Stimulated activated CD8-positive, alpha-beta memory T cell treated with anti-CD3 and anti-CD28 coated beads, Interleukin-7, amount 100 ng/mL, for 24 hours (primary cell): ENCODE data around the gene COL6A3.

Source experiments
- DNase-seq: peaks from one replicate; pipeline ENCODE4 v3.0.0-alpha.2; 2020; ENCODE audit warnings: low read depth

COL6A3 gene

GRCh38 chr2:237441605-237442274 lies 27.8 kb upstream of the COL6A3 start:
- no peak for DNase-seq

GRCh38 chr2:237440819-237441281 lies 26.9 kb upstream of the COL6A3 start:
- DNase-seq, result no peak

DNA sequence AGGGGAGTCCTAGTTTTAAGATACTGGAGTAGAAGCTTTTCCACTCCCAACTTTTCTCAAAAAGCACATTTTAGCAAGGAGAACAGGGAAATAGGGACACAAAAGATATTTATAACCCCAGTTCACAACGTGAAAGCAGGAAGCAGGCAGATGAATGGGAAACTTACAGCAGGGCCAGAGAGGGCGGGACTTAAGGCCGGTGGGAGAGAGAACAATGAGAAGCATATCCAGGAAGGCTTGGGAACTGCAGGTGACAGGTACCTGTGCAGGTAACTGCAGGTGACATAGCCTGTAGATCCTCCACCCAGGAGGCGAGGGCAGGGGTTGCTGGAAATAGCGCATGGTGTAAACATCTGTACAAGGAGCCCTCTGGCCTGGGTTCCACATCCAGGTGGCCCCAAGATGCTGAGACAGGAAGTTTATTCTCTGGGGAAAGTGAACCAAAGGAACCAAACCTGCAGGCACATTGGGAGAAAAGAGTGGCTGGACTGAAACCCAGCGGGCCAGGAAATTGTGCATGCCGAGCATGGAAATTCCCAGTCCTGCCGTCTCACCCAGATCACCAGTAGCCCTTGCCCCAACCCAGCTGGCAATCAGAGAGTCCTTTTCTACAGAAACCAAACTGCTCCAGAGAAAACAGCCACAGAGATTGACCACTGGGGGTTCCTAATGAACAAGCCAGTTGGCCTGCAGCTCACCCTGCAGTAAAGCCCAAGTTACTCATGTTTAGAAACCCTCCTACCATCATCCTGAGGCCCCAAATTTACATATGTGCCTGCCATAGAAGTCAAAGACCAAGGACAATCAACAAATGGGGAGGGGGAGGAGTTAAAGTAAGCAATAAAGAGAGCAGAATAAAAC lies 24.3 kb upstream of the COL6A3 start:
- no peak for DNase-seq

- DNase-seq, result no peak
These were observed 23.6 kb upstream of the COL6A3 start for GRCh38 chr2:237437566-237437965.

- DNase-seq, result no peak
These were observed 22.1 kb upstream of the COL6A3 start for GRCh38 chr2:237435844-237436587.

- DNase-seq, result peak; percentile 58
These were observed 20.9 kb upstream of the COL6A3 start for GRCh38 chr2:237434866-237435311.

DNA sequence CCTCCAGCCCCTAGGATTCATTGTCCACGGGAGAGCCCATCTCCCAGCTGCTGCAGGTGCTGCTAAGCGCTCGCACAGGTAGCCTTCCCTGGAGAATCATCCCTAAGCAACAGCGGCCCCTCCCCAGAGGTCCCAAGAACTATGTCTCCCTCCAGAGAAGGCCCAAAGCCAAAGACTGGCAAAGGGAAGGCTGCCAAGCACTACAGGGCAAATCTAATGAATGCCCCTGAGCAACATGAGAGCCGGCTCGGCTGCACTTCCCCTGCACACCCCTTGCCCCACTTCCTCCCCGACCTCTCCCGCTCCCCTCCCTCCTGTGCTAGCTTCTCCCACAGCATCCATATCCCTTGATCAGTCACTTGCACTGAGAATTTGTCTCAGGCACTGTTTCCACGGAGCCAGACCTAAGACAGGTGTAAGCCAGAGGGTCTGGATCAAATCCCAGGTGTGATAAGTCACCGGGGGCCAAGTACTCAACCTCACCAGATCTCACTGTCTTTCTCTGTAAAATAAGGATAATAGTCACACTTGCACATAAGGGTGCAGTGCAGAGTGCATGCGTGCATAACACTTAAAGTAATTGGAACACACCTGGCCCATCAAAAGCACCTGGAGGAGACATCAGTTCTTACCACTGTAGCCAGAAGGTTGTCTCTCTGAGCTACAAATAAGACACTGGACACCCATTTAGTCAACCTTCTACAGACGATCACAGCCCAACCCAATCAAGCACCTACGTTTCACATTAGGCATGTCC lies 20.1 kb upstream of the COL6A3 start:
- DNase-seq, result no peak

GRCh38 chr2:237432484-237433092 lies 18.6 kb upstream of the COL6A3 start:
- DNase-seq, result peak; percentile 71

- no peak for DNase-seq
These were observed 17.9 kb upstream of the COL6A3 start for GRCh38 chr2:237431837-237432236.

- DNase-seq, result no peak
These were observed 17.4 kb upstream of the COL6A3 start for GRCh38 chr2:237431372-237431771.

DNA sequence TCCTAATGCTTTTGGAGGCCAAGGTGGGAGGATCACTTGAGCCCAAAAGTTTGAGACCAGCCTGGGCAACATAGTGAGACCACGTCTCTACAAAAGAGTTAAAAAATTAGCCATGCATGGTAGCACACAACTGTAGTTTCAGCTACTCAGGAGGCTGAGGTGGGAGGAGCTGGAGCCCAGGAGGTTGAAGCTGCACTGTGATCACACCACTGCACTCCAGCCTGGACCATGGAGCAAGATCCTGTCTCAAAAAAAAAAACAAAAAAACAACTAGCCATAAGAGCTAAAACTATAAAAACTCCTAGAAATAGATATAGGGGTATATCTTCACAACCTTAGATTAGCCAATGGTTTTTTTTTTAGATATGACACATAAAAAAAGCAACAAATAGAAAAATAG lies 16.9 kb upstream of the COL6A3 start:
- DNase-seq, result no peak

- DNase-seq, result no peak
These were observed 15.8 kb upstream of the COL6A3 start for GRCh38 chr2:237429753-237430152.

DNA sequence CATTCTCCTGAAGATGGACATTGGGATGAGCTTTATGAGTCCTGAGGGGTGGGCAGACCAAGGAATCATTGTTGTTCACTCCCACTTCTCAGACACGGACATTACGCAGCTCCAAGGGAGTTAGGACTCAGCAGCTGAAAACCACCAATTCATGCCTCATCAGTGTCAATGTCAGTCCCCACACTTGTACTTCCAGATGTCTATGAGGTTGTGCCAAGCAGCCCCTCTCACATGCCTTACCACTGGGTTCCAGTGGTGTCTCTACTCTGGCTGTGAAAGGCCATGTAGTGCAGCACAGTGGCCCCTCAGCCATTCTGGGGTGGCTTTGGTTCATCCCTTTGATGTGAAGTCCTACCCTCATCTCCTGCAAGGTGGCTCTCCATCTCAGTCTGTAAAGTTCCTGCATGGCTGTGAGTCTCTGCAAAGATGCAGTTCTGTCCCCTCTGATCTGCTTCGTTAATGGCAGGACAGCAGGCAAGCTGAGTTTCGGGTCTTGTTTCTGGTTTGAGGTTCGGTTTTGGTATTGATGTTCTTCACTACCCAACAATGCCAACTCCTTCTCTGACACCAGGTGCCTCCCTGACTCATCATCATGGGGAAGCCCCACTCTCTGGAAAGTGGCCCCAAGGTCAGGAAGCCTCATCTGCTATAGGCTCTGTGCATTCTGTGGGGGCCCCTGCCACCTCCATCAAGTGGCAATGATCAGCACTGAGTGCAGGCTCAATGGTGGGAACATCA lies 14.0 kb upstream of the COL6A3 start:
- DNase-seq, result peak; percentile 58

GRCh38 chr2:237426517-237426916 lies 12.6 kb upstream of the COL6A3 start:
- no peak for DNase-seq

DNA sequence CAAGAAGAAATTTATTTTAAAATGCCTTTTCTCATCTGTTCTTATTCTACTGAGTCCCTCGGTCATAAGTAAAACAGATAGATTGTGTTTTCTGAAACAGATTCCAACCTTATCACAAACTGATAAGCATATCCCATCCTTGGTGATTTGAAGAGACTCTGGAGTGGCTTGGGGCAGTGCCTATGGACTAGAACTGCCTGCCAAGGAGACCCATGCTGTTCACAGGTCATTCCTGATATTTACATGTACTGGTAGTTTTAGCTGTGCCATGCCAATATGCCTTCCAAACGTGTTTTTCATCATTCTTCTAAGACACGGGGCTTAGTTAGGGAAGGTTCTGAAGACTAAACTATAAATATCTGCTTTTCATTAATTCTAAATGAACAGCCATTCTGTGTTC lies 11.4 kb upstream of the COL6A3 start:
- DNase-seq, result no peak

GRCh38 chr2:237424544-237424943 lies 10.6 kb upstream of the COL6A3 start:
- no peak for DNase-seq

DNA sequence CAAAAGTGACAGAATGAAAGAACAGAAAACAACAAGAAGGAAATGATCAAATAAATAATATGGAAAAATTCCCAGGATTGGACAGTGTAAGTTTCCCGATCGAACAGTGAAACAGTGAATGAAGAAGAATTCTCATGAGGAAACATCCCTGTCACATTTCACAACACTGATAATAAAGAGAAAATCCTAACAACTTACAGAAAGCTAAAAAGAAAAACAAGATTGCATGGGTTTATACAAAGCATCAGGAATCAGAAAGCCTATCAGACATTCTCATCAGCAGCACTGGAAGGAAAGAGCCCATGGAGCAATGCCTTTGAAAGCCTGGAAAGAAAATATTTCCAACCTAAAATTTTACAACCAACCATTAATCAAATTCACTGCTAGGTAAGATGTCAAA lies 9.9 kb upstream of the COL6A3 start:
- DNase-seq, result no peak

GRCh38 chr2:237422309-237422708 lies 8.3 kb upstream of the COL6A3 start:
- DNase-seq, result no peak

DNA sequence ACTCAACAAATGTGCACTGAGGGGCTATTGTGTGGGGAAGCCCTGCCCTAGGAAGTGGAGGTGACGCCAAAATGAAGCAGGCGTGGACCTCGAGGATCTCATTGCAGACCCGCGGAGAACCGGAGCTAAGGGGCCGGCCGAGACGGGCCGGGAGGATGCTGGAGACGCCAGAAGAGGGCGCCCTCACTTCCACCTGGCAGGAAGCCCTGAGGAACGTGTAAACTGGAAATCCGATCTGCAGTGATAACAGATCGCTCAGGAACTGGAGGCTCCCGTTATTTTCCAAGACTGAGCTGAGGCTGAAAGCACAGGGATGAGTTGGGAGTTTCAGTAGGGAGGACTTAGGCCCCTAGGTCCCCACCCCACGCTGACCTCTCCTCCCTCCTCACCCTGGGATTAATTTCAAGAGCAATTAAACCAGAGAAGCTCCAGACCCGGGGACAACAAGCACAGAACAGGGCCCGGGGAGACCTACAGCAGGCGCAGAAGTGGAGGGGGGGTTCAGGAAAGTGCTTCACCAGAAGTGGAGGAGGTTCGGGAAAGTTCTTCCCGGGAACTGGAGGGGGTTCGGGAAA lies 7.7 kb upstream of the COL6A3 start:
- peak; percentile 65 for DNase-seq

DNA sequence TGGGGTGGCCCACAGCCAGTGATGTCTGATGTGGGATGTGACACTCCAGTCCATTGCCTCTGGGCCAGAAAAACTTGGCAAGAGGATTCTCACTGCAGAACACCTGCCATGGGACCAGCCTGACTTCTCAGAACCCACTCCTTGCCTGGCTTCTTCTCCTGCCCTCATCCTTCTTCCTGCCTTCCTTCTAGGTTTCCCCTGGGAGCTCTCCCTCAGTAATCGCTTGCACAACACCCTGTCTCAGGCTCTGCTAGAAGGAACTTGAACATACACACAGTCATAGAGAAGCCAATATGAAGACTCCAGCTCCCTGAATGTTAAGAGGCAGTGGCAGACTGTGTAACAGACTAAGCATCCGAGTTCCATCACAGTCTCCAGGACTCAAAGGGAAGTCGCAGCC lies 4.3 kb upstream of the COL6A3 start:
- DNase-seq, result no peak
